HepG2 (cell line): ENCODE measurements around the gene CELF5. TPM values are rescaled to one million over a fixed set of nuclear protein-coding genes. Genes with fewer than 3 reads are reported as not detected.

ENCODE experiments used
- ATAC-seq: fragments of 200-7000 bp; cut with Tn5 transposase; 3 replicates; pipeline ENCODE4 v1.9.1; 2020; ENCODE audit warnings: mild to moderate bottlenecking, moderate library complexity
- BruUV-seq: library from RNA; stranded (reverse); fragments of 400-500 nt; replicated peaks from 2 replicates; lab custom pipeline; 2021; lab: Mats Ljungman, UMichigan
- CTCF ChIA-PET: fragments of 300-600 bp; formaldehyde crosslinking; extraction: SDS; loops from one replicate; lab custom pipeline; 2021; ENCODE audit warnings: low total read pairs, inconsistent platforms, low intra/inter-chr PET ratio; lab: Yijun Ruan, JAX
- POLR2A ChIA-PET: fragments of 350-600 bp; sonication (Branson Sonifier 250); formaldehyde crosslinking; loops from one replicate; lab custom pipeline; 2020; ENCODE audit warnings: antibody characterized with exemption, inconsistent platforms; lab: Yijun Ruan, JAX
- DNase-seq: peaks from one replicate; pipeline ENCODE4 v3.0.0-alpha.2; 2015; ENCODE audit warnings: low spot score
- FAIRE-seq: peaks from 3 replicates; lab custom pipeline; 2011; peaks lifted over from hg19 to GRCh38; lab: Jason Lieb, UNC
- H2AFZ ChIP-seq: one replicate; pipeline ENCODE4 v1.6.1; 2011; ENCODE audit warnings: low read length, inconsistent platforms
- H3K27ac ChIP-seq: fragments of 300-600 bp; 3 replicates; pipeline ENCODE4 v1.8.0; 2011; ENCODE audit warnings: mixed run types, mild to moderate bottlenecking, mixed read lengths, low read length, inconsistent platforms; ENCODE audit not compliant: insufficient read depth; ENCODE audit errors: extremely low read length
- H3K27me3 ChIP-seq, 2 experiments: fragments of 200-600 bp in 1 of 2; 2 replicates in 1 of 2; 3 replicates in 1 of 2; pipeline versions ENCODE4 v1.6.0 to v1.8.0; 2011; ENCODE audit warnings: low read length in 2 of 2, mild to moderate bottlenecking in 2 of 2, moderate library complexity in 2 of 2, inconsistent platforms in 1 of 2; ENCODE audit not compliant: insufficient read depth in 2 of 2, control insufficient read depth in 1 of 2
- H3K36me3 ChIP-seq, 2 experiments: fragments of 200-600 bp in 1 of 2; replicated peaks in 1 of 2; 2 replicates in 1 of 2; 3 replicates in 1 of 2; pipeline versions ENCODE4 v1.5.1 to v1.8.0; 2011; ENCODE audit warnings: low read length in 2 of 2, inconsistent platforms in 1 of 2; ENCODE audit not compliant: insufficient read depth in 2 of 2, control insufficient read depth in 1 of 2
- H3K4me1 ChIP-seq: 2 replicates; pipeline ENCODE4 v1.5.1; 2012; ENCODE audit warnings: low read length, inconsistent platforms; ENCODE audit not compliant: insufficient read depth
- H3K4me2 ChIP-seq: 2 replicates; pipeline ENCODE4 v1.6.0; 2011; ENCODE audit warnings: low read depth, low read length, inconsistent platforms
- H3K4me3 ChIP-seq, 3 experiments: fragments of 200-600 bp in 1 of 3; sonication (generic), shearing (Covaris generic) in 1 of 3; replicated peaks in 1 of 3; 2 replicates each; pipeline ENCODE4 v1.5.1; 2011 to 2016; ENCODE audit warnings: low read length in 3 of 3, inconsistent platforms in 2 of 3, low read depth in 2 of 3, mild to moderate bottlenecking in 2 of 3, control low read depth in 1 of 3, mixed read lengths in 1 of 3; ENCODE audit not compliant: insufficient read depth in 1 of 3
- H3K79me2 ChIP-seq: one replicate; pipeline ENCODE4 v1.6.1; 2011; ENCODE audit warnings: low read length, inconsistent platforms; ENCODE audit not compliant: insufficient read depth
- H3K9ac ChIP-seq: 2 replicates; pipeline ENCODE4 v1.6.0; 2011; ENCODE audit warnings: mild to moderate bottlenecking, low read depth, low read length, inconsistent platforms; ENCODE audit not compliant: insufficient read depth
- H3K9me3 ChIP-seq: 2 replicates; pipeline ENCODE4 v1.5.1; 2012; ENCODE audit warnings: mild to moderate bottlenecking, low read length
- H4K20me1 ChIP-seq: 2 replicates; pipeline ENCODE4 v1.6.0; 2011; ENCODE audit warnings: inconsistent platforms, mild to moderate bottlenecking, low read length, moderate library complexity; ENCODE audit not compliant: insufficient read depth
- ARNT2 ChIP-seq: sonication (generic); formaldehyde crosslinking; IDR thresholded peaks from 2 replicates; pipeline ENCODE4 v1.8.0; 2022; ENCODE audit warnings: mild to moderate bottlenecking, low read depth, missing genetic modification reagents, moderate library complexity
- FOXA3 ChIP-seq: IDR thresholded peaks from 2 replicates; pipeline ENCODE4 v1.6.1; 2016; ENCODE audit warnings: missing genetic modification reagents, missing compliant biosample characterization
- KAT7 ChIP-seq: IDR thresholded peaks from 2 replicates; pipeline ENCODE4 v1.6.1; 2018; ENCODE audit warnings: borderline replicate concordance, missing compliant biosample characterization
- MED1 ChIP-seq: sonication (generic); formaldehyde crosslinking; IDR thresholded peaks from 2 replicates; pipeline ENCODE4 v1.4.0; 2020; ENCODE audit warnings: missing genetic modification reagents
- MTF2 ChIP-seq: sonication (generic); formaldehyde crosslinking; IDR thresholded peaks from 2 replicates; pipeline ENCODE4 v1.5.0; 2020; ENCODE audit warnings: missing genetic modification reagents, borderline replicate concordance
- MYNN ChIP-seq: sonication (generic); formaldehyde crosslinking; IDR thresholded peaks from 2 replicates; pipeline ENCODE4 v1.4.0; 2020; ENCODE audit warnings: mild to moderate bottlenecking, low read depth, missing genetic modification reagents
- NFKB2 ChIP-seq: sonication (generic); formaldehyde crosslinking; IDR thresholded peaks from 2 replicates; pipeline ENCODE4 v1.4.0; 2020; ENCODE audit warnings: missing genetic modification reagents, borderline replicate concordance
- REST ChIP-seq, 2 experiments: IDR thresholded peaks; 2 replicates each; pipeline ENCODE4 v1.6.1; 2011 to 2012; ENCODE audit warnings: low read length in 2 of 2, borderline replicate concordance in 1 of 2, low read depth in 1 of 2, mild to moderate bottlenecking in 1 of 2, moderate library complexity in 1 of 2
- RFX3 ChIP-seq: IDR thresholded peaks from 2 replicates; pipeline ENCODE4 v1.6.1; 2016; ENCODE audit warnings: missing biosample characterization, missing genetic modification reagents
- RFXAP ChIP-seq: sonication (generic); formaldehyde crosslinking; IDR thresholded peaks from 2 replicates; pipeline ENCODE4 v1.4.0; 2020; ENCODE audit warnings: missing genetic modification reagents, borderline replicate concordance
- ZBTB21 ChIP-seq: sonication (generic); formaldehyde crosslinking; IDR thresholded peaks from 2 replicates; pipeline ENCODE4 v1.4.0; 2020; ENCODE audit warnings: missing genetic modification reagents
- ZNF136 ChIP-seq: sonication (generic); formaldehyde crosslinking; IDR thresholded peaks from 2 replicates; pipeline ENCODE4 v1.8.1; 2022; ENCODE audit warnings: low read depth, mild to moderate bottlenecking, moderate library complexity, missing genetic modification reagents
- ZNF326 ChIP-seq: sonication (generic); formaldehyde crosslinking; IDR thresholded peaks from 2 replicates; pipeline ENCODE4 v1.4.0; 2020; ENCODE audit warnings: missing genetic modification reagents, borderline replicate concordance
- ZNF367 ChIP-seq: sonication (generic); formaldehyde crosslinking; IDR thresholded peaks from 2 replicates; pipeline ENCODE4 v1.4.0; 2020; ENCODE audit warnings: missing genetic modification reagents, borderline replicate concordance
- ZNF670 ChIP-seq: sonication (generic); formaldehyde crosslinking; IDR thresholded peaks from 2 replicates; pipeline ENCODE4 v1.8.0; 2022; ENCODE audit warnings: mild to moderate bottlenecking, missing genetic modification reagents, borderline replicate concordance
- ZNF737 ChIP-seq: sonication (generic); formaldehyde crosslinking; IDR thresholded peaks from 2 replicates; pipeline ENCODE4 v1.5.0; 2020; ENCODE audit warnings: missing genetic modification reagents, mild to moderate bottlenecking, borderline replicate concordance
- ZSCAN30 ChIP-seq: sonication (generic); formaldehyde crosslinking; IDR thresholded peaks from 2 replicates; pipeline ENCODE4 v1.5.0; 2020; ENCODE audit warnings: mild to moderate bottlenecking, missing genetic modification reagents
- WGBS: methylation state at CpG from one replicate; pipeline ENCODE4 v1.1.6; 2017; ENCODE audit warnings: low lambda C conversion rate; 5-methylcytosine and 5-hydroxymethylcytosine counted together
- in situ Hi-C: cut with HindIII; loops from 2 replicates; pipeline ENCODE4 v1.10.0; 2017; ENCODE audit warnings: low pct_unique_long_range_greater_than_20kb; ENCODE audit not compliant: extremely low pct_ligation_motif_present
- intact Hi-C: fragments of 100-400 bp; cut with micrococcal nuclease; formaldehyde crosslinking; loops from one replicate; pipeline ENCODE4 v1.10.0; 2022; ENCODE audit not compliant: unreplicated experiment
- polyA plus RNA-seq, 8 experiments: library from polyadenylated mRNA; depleted of rRNA in 3 of 8; stranded (reverse) in 7 of 8; unstranded in 1 of 8; fragments of >200 nt; fragmentation: Illumina TruSeq in 4 of 8; extraction: Trizol in 4 of 8; gene quantifications; 2 replicates each; pipeline versions ENCODE4 v1.2.1 to v1.2.3, GENCODE V29; 2011 to 2016; ENCODE audit warnings: low read depth in 4 of 8, missing spikeins in 1 of 8, mixed read lengths in 1 of 8; ENCODE audit not compliant: insufficient read depth in 1 of 8
- total RNA-seq, 5 experiments: library from RNA; depleted of rRNA; stranded (reverse); fragments of >200 nt; fragmentation: Illumina TruSeq; extraction: Trizol; gene quantifications; 2 replicates each; pipeline ENCODE4 v1.2.3, GENCODE V29; 2016; ENCODE audit warnings: low read depth in 1 of 5
- TF ChIP-seq, protein P1 (sequence below): sonication (generic); formaldehyde crosslinking; IDR thresholded peaks from 2 replicates; pipeline ENCODE4 v1.5.0; 2020; ENCODE audit warnings: missing genetic modification reagents

The CELF5 gene
- total and polyA plus RNA-seq, 2 of the 13 experiments (the other 11 are each of a cell fraction or from before 2014, with no cell fraction given), result 0.31 to 0.84 TPM

DNA sequence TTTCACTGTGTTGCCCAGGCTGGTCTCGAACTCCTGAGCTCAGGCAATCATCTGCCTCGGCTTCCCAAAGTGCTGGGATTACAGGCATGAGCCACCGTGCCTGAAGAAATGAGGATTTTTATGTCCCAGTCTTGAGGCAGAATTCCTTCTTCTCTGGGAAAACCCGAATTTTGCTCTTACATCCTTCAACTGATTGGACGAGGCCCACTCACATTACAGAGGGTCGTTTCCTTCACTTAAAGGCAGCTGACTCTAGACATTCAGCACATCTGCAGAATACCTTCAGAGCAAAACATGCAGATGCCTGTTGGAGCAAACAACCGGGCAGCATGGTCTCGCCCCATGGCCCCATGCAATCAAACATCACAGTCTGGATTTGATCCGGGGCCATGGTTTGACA is 105.6 kb downstream of the CELF5 start:
- BruUV-seq, result no TSS peak
- Histone ChIP-seq H3K9ac (no peak overlapping the region), H3K9me3 (no peaks in the 10 kb centered on the region), H3K36me3 (no peaks in the 10 kb centered on the region), H4K20me1 (no peaks in the 10 kb centered on the region), H2AFZ (no peak overlapping the region), H3K4me1 (peaks cover 5% of the 10 kb centered on the region; the same call in 1 of the 2 replicates), H3K4me2 (no peak overlapping the region), H3K27ac (no peak overlapping the region), H3K27me3 (peaks cover 0 to 10% of the 10 kb centered on the region in 2 experiments; a peak in 4 of 5 replicates), H3K79me2 (no peaks in the 10 kb centered on the region), H3K4me3 (no peak overlapping the region)
- ATAC-seq (no peak), FAIRE-seq (no peak), DNase-seq (no peak)
- CTCF ChIA-PET, result no interaction called here
- intact Hi-C loops, result no loop called here
- in situ Hi-C loops, result no loop called here
- WGBS, result 47% methylated on average over 9 of the region's 9 CpGs
- POLR2A ChIA-PET, result no interaction called here
- no peak for TF ChIP-seq MTF2 (CRISPR knock-in tag)
- TF ChIP-seq REST (IDR thresholded peaks at IDR 0.05; ENCODE audit: borderline replicate concordance in 1 of 2, low read depth in 1 of 2, low read length in 2 of 2), result no peak
- no peak for TF ChIP-seq ARNT2 (CRISPR knock-in tag)
- no peak for TF ChIP-seq ZNF737
- TF ChIP-seq ZNF670 (CRISPR knock-in tag), result no peak
- TF ChIP-seq MED1 (CRISPR knock-in tag), result no peak
- no peak for TF ChIP-seq NFKB2 (CRISPR knock-in tag)
- TF ChIP-seq ZNF367 (CRISPR knock-in tag), result no peak
- no peak for TF ChIP-seq ZSCAN30
- TF ChIP-seq ZNF326 (CRISPR knock-in tag), result no peak
- TF ChIP-seq KAT7 (CRISPR knock-in tag), result no peak
- no peak for TF ChIP-seq ZBTB21 (CRISPR knock-in tag)
- TF ChIP-seq RFXAP (CRISPR knock-in tag), result no peak
- TF ChIP-seq FOXA3 (CRISPR knock-in tag), result no peak
- no peak for TF ChIP-seq MYNN (CRISPR knock-in tag)
- TF ChIP-seq ZNF136, result no peak
- no peak for TF ChIP-seq RFX3 (CRISPR knock-in tag)
- TF ChIP-seq, protein P1, sequence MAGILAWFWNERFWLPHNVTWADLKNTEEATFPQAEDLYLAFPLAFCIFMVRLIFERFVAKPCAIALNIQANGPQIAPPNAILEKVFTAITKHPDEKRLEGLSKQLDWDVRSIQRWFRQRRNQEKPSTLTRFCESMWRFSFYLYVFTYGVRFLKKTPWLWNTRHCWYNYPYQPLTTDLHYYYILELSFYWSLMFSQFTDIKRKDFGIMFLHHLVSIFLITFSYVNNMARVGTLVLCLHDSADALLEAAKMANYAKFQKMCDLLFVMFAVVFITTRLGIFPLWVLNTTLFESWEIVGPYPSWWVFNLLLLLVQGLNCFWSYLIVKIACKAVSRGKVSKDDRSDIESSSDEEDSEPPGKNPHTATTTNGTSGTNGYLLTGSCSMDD, result no peak
